Caki2 (cell line): ENCODE data around the gene SIK3. TPM values are rescaled to one million over a fixed set of nuclear protein-coding genes. Genes with fewer than 3 reads are reported as not detected.
"Not testable (repeated sequence)": the region's sequence is repeated elsewhere in the genome, so short reads cannot be mapped to it uniquely, and the experiment has no call there.

ENCODE experiments used
- DNase-seq: peaks from one replicate; pipeline ENCODE4 v3.0.0-alpha.2; 2015; ENCODE audit warnings: low read depth
- in situ Hi-C: cut with HindIII; loops from 2 replicates; pipeline ENCODE4 v1.10.0; 2016; ENCODE audit warnings: low sequenced_read_pairs, low pct_unique_long_range_greater_than_20kb, mixed read lengths
- total RNA-seq: library from RNA; depleted of rRNA; stranded (reverse); fragments of >200 nt; shearing (Covaris generic); gene quantifications from 2 replicates; pipeline ENCODE4 v1.2.3, GENCODE V29; 2014; ENCODE audit warnings: low replicate concordance

SIK3 gene
- total RNA-seq, 1 experiment from 2014 or later: 5.6 TPM

GRCh38 chr11:116819049-116819448 lies 279.2 kb downstream of the SIK3 start:
- in situ Hi-C loops: no loop called here
- no peak for DNase-seq

- no peak for DNase-seq
- in situ Hi-C loops: no loop called here
These were observed 283.7 kb downstream of the SIK3 start for GRCh38 chr11:116814502-116814901.

- in situ Hi-C loops: no loop called here
- no peak for DNase-seq
These were observed 284.3 kb downstream of the SIK3 start for GRCh38 chr11:116813781-116814471.

GRCh38 chr11:116813170-116813569 lies 285.1 kb downstream of the SIK3 start:
- in situ Hi-C loops: no loop called here
- DNase-seq: no peak

- in situ Hi-C loops: no loop called here
These were observed 286.1 kb downstream of the SIK3 start for GRCh38 chr11:116812109-116812508.

GRCh38 chr11:116811194-116811593 lies 287.0 kb downstream of the SIK3 start:
- DNase-seq: no peak
- in situ Hi-C loops: no loop called here

More at GRCh38 chr11:116812109-116812508, 286.1 kb downstream of the SIK3 start:
- no peak for DNase-seq

- DNase-seq: no peak
- in situ Hi-C loops: no loop called here
These were observed 289.7 kb downstream of the SIK3 start for GRCh38 chr11:116808262-116809175.

- no peak for DNase-seq
- in situ Hi-C loops: no loop called here
These were observed 290.5 kb downstream of the SIK3 start for GRCh38 chr11:116807601-116808261.

GRCh38 chr11:116804001-116804400 lies 294.2 kb downstream of the SIK3 start:
- in situ Hi-C loops: no loop called here
- DNase-seq: no peak

- DNase-seq, in situ Hi-C loops: not testable (repeated sequence)
These were observed 296.6 kb downstream of the SIK3 start for GRCh38 chr11:116801662-116802061.

- in situ Hi-C loops: no loop called here
These were observed 297.6 kb downstream of the SIK3 start for GRCh38 chr11:116800610-116801009.

GRCh38 chr11:116798368-116798767 lies 299.9 kb downstream of the SIK3 start:
- no peak for DNase-seq
- in situ Hi-C loops: no loop called here

More at GRCh38 chr11:116800610-116801009, 297.6 kb downstream of the SIK3 start:
- no peak for DNase-seq

- in situ Hi-C loops: no loop called here
- DNase-seq: no peak
These were observed 300.4 kb downstream of the SIK3 start for GRCh38 chr11:116797816-116798215.

GRCh38 chr11:116796548-116796947 lies 301.7 kb downstream of the SIK3 start:
- DNase-seq: no peak
- in situ Hi-C loops: no loop called here

GRCh38 chr11:116794851-116795250 lies 303.4 kb downstream of the SIK3 start:
- in situ Hi-C loops: no loop called here
- DNase-seq: no peak

- no peak for DNase-seq
- in situ Hi-C loops: no loop called here
These were observed 304.5 kb downstream of the SIK3 start for GRCh38 chr11:116793772-116794097.
